H1 (cell line): ENCODE measurements around the gene VASN. TPM values are rescaled to one million over a fixed set of nuclear protein-coding genes. Genes with fewer than 3 reads are reported as not detected.

Experiments
- polyA plus RNA-seq, 7 experiments: library from polyadenylated mRNA; depleted of rRNA in 3 of 7; stranded (reverse) in 5 of 7; unstranded in 2 of 7; fragments of >200 nt in 5 of 7; fragments of 200-250 nt in 2 of 7; gene quantifications; 1 replicate in 5 of 7; 2 replicates in 1 of 7; 4 replicates in 1 of 7; pipeline versions ENCODE4 v1.2.1 to v1.2.3, GENCODE V29; 2011 to 2013; ENCODE audit warnings: missing spikeins in 2 of 7, mixed read lengths in 2 of 7
- total RNA-seq: library from RNA; stranded (reverse); fragmentation: NEBNext Ultra II Directional; extraction: Animal tissue kit (Norgen Biotek cat#: 25700); gene quantifications from 2 replicates; pipeline ENCODE4 v1.2.1, GENCODE V29; 2021
- TF ChIP-seq, protein P1 (sequence below): IDR thresholded peaks from 2 replicates; pipeline ENCODE4 v1.6.1; 2012; ENCODE audit warnings: low read length, inconsistent platforms

The VASN gene
- total and polyA plus RNA-seq, 2 of the 8 experiments (the other 6 are each of a cell fraction or from before 2014, with no cell fraction given) = 9.6 to 11.3 TPM

- TF ChIP-seq, protein P1, sequence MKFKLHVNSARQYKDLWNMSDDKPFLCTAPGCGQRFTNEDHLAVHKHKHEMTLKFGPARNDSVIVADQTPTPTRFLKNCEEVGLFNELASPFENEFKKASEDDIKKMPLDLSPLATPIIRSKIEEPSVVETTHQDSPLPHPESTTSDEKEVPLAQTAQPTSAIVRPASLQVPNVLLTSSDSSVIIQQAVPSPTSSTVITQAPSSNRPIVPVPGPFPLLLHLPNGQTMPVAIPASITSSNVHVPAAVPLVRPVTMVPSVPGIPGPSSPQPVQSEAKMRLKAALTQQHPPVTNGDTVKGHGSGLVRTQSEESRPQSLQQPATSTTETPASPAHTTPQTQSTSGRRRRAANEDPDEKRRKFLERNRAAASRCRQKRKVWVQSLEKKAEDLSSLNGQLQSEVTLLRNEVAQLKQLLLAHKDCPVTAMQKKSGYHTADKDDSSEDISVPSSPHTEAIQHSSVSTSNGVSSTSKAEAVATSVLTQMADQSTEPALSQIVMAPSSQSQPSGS = no peak
- TF ChIP-seq, all 59 proteins: peak for 0
Observed at GRCh38 chr16:4358236-4358635, 13.4 kb upstream of the VASN start (continued).
